GM23338 (cell line): ENCODE data around the gene UBE2A. TPM values are rescaled to one million over a fixed set of nuclear protein-coding genes. Genes with fewer than 3 reads are reported as not detected.

Experiments
- ATAC-seq: fragments of 200-7000 bp; cut with Tn5 transposase; 3 replicates; pipeline ENCODE4 v1.9.1; 2020
- DNase-seq: peaks from one replicate; pipeline ENCODE4 v3.0.0-alpha.2; 2015; ENCODE audit warnings: low spot score
- H2AFZ ChIP-seq: fragments of 200-600 bp; sonication (generic); 2 replicates; pipeline ENCODE4 v1.8.0; 2016; ENCODE audit warnings: antibody characterized with exemption, mild to moderate bottlenecking, moderate library complexity
- H3F3A ChIP-seq: fragments of 200-600 bp; sonication (generic); replicated peaks from 2 replicates; pipeline ENCODE4 v1.8.0; 2017; ENCODE audit warnings: antibody characterized with exemption, mixed run types, low read depth
- H3K27ac ChIP-seq: fragments of 200-600 bp; sonication (generic); 2 replicates; pipeline ENCODE4 v1.6.1; 2016; ENCODE audit warnings: low read depth
- H3K27me3 ChIP-seq: fragments of 200-600 bp; sonication (generic); 2 replicates; pipeline ENCODE4 v1.8.0; 2016; ENCODE audit warnings: mild to moderate bottlenecking, mixed run types, moderate library complexity; ENCODE audit not compliant: insufficient read depth
- H3K36me3 ChIP-seq: fragments of 200-600 bp; sonication (generic); 2 replicates; pipeline ENCODE4 v1.8.0; 2016; ENCODE audit warnings: mild to moderate bottlenecking; ENCODE audit not compliant: insufficient read depth
- H3K4me1 ChIP-seq: fragments of 200-600 bp; sonication (generic); 2 replicates; pipeline ENCODE4 v1.8.0; 2016; ENCODE audit warnings: mild to moderate bottlenecking, moderate library complexity; ENCODE audit not compliant: insufficient read depth
- H3K4me2 ChIP-seq: fragments of 200-600 bp; sonication (generic); 2 replicates; pipeline ENCODE4 v1.7.1; 2017; ENCODE audit warnings: mixed run types
- H3K4me3 ChIP-seq: fragments of 200-600 bp; sonication (generic); 2 replicates; pipeline ENCODE4 v1.6.1; 2016; ENCODE audit warnings: mixed run types
- H3K79me2 ChIP-seq: fragments of 200-600 bp; sonication (generic); replicated peaks from 2 replicates; pipeline ENCODE4 v1.8.0; 2017; ENCODE audit warnings: mild to moderate bottlenecking; ENCODE audit not compliant: insufficient read depth
- H3K9me2 ChIP-seq: fragments of 200-600 bp; sonication (generic); 2 replicates; pipeline ENCODE4 v1.8.0; 2017; ENCODE audit not compliant: insufficient read depth
- H4K20me1 ChIP-seq: fragments of 200-600 bp; sonication (generic); replicated peaks from 2 replicates; pipeline ENCODE4 v1.8.0; 2017; ENCODE audit warnings: mild to moderate bottlenecking; ENCODE audit not compliant: insufficient read depth
- H3K27ac Mint-ChIP-seq: 2 replicates; pipeline ENCODE4 v1.8.0; 2020; ENCODE audit warnings: inconsistent platforms, mild to moderate bottlenecking, moderate library complexity, mixed read lengths
- H3K27me3 Mint-ChIP-seq: 3 replicates; pipeline ENCODE4 v1.8.0; 2022; ENCODE audit warnings: low read depth, mild to moderate bottlenecking, moderate library complexity, mixed read lengths, inconsistent platforms; ENCODE audit not compliant: insufficient read depth, poor library complexity
- H3K36me3 Mint-ChIP-seq: 3 replicates; pipeline ENCODE4 v1.8.0; 2021; ENCODE audit warnings: low read depth, mild to moderate bottlenecking, inconsistent platforms, moderate library complexity, mixed read lengths
- H3K4me1 Mint-ChIP-seq: 3 replicates; pipeline ENCODE4 v1.8.0; 2020; ENCODE audit warnings: mild to moderate bottlenecking, inconsistent platforms, mixed read lengths
- H3K4me3 Mint-ChIP-seq: 3 replicates; pipeline ENCODE4 v1.8.0; 2021; ENCODE audit warnings: moderate library complexity, mild to moderate bottlenecking, inconsistent platforms, mixed read lengths
- H3K9me3 Mint-ChIP-seq: 3 replicates; pipeline ENCODE4 v1.8.0; 2020; ENCODE audit warnings: moderate library complexity, mild to moderate bottlenecking, inconsistent platforms, mixed read lengths
- CREB1 ChIP-seq: fragments of 250-450 bp; sonication (Bioruptor Pico); IDR thresholded peaks from 2 replicates; pipeline ENCODE4 v1.5.0; 2020; ENCODE audit warnings: low read depth, mild to moderate bottlenecking, moderate library complexity
- CTCF ChIP-seq, 2 experiments: fragments of 200-600 bp in 1 of 2; sonication (generic) in 1 of 2; conservative IDR thresholded peaks; 2 replicates each; pipeline versions ENCODE4 v1.5.1 to v1.6.1; 2016 to 2017; ENCODE audit warnings: antibody characterized with exemption in 2 of 2, low read depth in 2 of 2, mild to moderate bottlenecking in 2 of 2, moderate library complexity in 1 of 2
- ETS1 ChIP-seq: IDR thresholded peaks from 2 replicates; pipeline ENCODE4 v1.6.1; 2016; ENCODE audit warnings: antibody characterized with exemption
- EZH2 ChIP-seq: fragments of 200-600 bp; sonication (generic); IDR thresholded peaks from one replicate; pipeline ENCODE4 v1.8.0; 2017; ENCODE audit warnings: antibody characterized with exemption, mild to moderate bottlenecking, low read depth; ENCODE audit not compliant: unreplicated experiment
- EZH2phosphoT487 ChIP-seq: fragments of 200-600 bp; sonication (generic); IDR thresholded peaks from one replicate; pipeline ENCODE4 v1.8.1; 2018; ENCODE audit warnings: antibody characterized with exemption; ENCODE audit not compliant: unreplicated experiment
- JUNB ChIP-seq: IDR thresholded peaks from one replicate; pipeline ENCODE4 v1.6.1; 2016; ENCODE audit warnings: antibody characterized with exemption; ENCODE audit not compliant: unreplicated experiment
- NANOG ChIP-seq: IDR thresholded peaks from 2 replicates; pipeline ENCODE4 v1.6.1; 2016; ENCODE audit warnings: antibody characterized with exemption, borderline replicate concordance
- POLR2AphosphoS5 ChIP-seq: IDR thresholded peaks from 2 replicates; pipeline ENCODE4 v1.6.1; 2016; ENCODE audit warnings: antibody characterized with exemption, low read depth
- REST ChIP-seq: IDR thresholded peaks from one replicate; pipeline ENCODE4 v1.6.1; 2018; ENCODE audit warnings: antibody characterized with exemption; ENCODE audit not compliant: unreplicated experiment
- STAT1 ChIP-seq: IDR thresholded peaks from one replicate; pipeline ENCODE4 v1.6.1; 2016; ENCODE audit warnings: antibody characterized with exemption; ENCODE audit not compliant: unreplicated experiment
- ZNF114 ChIP-seq: fragments of 250-450 bp; sonication (Bioruptor Pico); IDR thresholded peaks from 2 replicates; pipeline ENCODE4 v1.5.0; 2020; ENCODE audit warnings: mild to moderate bottlenecking, moderate library complexity
- ZNF331 ChIP-seq: fragments of 250-450 bp; sonication (Bioruptor Pico); IDR thresholded peaks from 2 replicates; pipeline ENCODE4 v1.5.0; 2020; ENCODE audit warnings: low read depth, mild to moderate bottlenecking, moderate library complexity
- polyA plus RNA-seq: library from polyadenylated mRNA; unstranded; fragments of >200 nt; fragmentation: Nextera tagmentation; extraction: Ambion mirVana; gene quantifications from 2 replicates; pipeline ENCODE4 v1.2.1, GENCODE V29; 2016
- total RNA-seq: library from RNA; depleted of rRNA; stranded (reverse); fragments of >200 nt; shearing (Covaris generic); gene quantifications from 2 replicates; pipeline ENCODE4 v1.2.3, GENCODE V29; 2014
- TF ChIP-seq, protein P1 (sequence below): fragments of 250-450 bp; sonication (Bioruptor Pico); IDR thresholded peaks from 2 replicates; pipeline ENCODE4 v1.5.0; 2020; ENCODE audit warnings: mild to moderate bottlenecking, moderate library complexity

The UBE2A gene
- total and polyA plus RNA-seq, 2 experiments from 2014 or later = 38.6 to 75.9 TPM

GRCh38 chrX:119625843-119626242, 51.5 kb downstream of the UBE2A start:
- H3K4me1 Mint-ChIP-seq = no peaks in the 10 kb centered on the region
- no peaks in the 10 kb centered on the region for H3K9me3 Mint-ChIP-seq
- DNase-seq (no peak), ATAC-seq (no peak)
- Histone ChIP-seq H3K4me3 (no peak overlapping the region), H3F3A (no peaks in the 10 kb centered on the region), H4K20me1 (no peaks in the 10 kb centered on the region), H3K27me3 (no peaks in the 10 kb centered on the region), H3K27ac (no peak overlapping the region), H3K4me2 (no peak overlapping the region), H3K4me1 (no peaks in the 10 kb centered on the region), H3K9me2 (no peaks in the 10 kb centered on the region), H3K36me3 (no peaks in the 10 kb centered on the region), H2AFZ (no peak overlapping the region), H3K79me2 (no peaks in the 10 kb centered on the region)
- no peaks in the 10 kb centered on the region for H3K27me3 Mint-ChIP-seq
- H3K4me3 Mint-ChIP-seq = no peak overlapping the region
- peaks cover 11% of the 10 kb centered on the region for H3K36me3 Mint-ChIP-seq
- TF ChIP-seq, protein P1, sequence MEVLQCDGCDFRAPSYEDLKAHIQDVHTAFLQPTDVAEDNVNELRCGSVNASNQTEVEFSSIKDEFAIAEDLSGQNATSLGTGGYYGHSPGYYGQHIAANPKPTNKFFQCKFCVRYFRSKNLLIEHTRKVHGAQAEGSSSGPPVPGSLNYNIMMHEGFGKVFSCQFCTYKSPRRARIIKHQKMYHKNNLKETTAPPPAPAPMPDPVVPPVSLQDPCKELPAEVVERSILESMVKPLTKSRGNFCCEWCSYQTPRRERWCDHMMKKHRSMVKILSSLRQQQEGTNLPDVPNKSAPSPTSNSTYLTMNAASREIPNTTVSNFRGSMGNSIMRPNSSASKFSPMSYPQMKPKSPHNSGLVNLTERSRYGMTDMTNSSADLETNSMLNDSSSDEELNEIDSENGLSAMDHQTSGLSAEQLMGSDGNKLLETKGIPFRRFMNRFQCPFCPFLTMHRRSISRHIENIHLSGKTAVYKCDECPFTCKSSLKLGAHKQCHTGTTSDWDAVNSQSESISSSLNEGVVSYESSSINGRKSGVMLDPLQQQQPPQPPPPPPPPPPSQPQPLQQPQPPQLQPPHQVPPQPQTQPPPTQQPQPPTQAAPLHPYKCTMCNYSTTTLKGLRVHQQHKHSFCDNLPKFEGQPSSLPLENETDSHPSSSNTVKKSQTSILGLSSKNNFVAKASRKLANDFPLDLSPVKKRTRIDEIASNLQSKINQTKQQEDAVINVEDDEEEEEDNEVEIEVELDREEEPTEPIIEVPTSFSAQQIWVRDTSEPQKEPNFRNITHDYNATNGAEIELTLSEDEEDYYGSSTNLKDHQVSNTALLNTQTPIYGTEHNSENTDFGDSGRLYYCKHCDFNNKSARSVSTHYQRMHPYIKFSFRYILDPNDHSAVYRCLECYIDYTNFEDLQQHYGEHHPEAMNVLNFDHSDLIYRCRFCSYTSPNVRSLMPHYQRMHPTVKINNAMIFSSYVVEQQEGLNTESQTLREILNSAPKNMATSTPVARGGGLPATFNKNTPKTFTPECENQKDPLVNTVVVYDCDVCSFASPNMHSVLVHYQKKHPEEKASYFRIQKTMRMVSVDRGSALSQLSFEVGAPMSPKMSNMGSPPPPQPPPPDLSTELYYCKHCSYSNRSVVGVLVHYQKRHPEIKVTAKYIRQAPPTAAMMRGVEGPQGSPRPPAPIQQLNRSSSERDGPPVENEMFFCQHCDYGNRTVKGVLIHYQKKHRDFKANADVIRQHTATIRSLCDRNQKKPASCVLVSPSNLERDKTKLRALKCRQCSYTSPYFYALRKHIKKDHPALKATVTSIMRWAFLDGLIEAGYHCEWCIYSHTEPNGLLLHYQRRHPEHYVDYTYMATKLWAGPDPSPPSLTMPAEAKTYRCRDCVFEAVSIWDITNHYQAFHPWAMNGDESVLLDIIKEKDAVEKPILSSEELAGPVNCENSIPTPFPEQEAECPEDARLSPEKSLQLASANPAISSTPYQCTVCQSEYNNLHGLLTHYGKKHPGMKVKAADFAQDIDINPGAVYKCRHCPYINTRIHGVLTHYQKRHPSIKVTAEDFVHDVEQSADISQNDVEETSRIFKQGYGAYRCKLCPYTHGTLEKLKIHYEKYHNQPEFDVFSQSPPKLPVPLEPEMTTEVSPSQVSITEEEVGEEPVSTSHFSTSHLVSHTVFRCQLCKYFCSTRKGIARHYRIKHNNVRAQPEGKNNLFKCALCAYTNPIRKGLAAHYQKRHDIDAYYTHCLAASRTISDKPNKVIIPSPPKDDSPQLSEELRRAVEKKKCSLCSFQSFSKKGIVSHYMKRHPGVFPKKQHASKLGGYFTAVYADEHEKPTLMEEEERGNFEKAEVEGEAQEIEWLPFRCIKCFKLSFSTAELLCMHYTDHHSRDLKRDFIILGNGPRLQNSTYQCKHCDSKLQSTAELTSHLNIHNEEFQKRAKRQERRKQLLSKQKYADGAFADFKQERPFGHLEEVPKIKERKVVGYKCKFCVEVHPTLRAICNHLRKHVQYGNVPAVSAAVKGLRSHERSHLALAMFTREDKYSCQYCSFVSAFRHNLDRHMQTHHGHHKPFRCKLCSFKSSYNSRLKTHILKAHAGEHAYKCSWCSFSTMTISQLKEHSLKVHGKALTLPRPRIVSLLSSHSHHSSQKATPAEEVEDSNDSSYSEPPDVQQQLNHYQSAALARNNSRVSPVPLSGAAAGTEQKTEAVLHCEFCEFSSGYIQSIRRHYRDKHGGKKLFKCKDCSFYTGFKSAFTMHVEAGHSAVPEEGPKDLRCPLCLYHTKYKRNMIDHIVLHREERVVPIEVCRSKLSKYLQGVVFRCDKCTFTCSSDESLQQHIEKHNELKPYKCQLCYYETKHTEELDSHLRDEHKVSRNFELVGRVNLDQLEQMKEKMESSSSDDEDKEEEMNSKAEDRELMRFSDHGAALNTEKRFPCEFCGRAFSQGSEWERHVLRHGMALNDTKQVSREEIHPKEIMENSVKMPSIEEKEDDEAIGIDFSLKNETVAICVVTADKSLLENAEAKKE (CRISPR knock-in tag) = no peak
- TF ChIP-seq EZH2 (no peak), CTCF (conservative IDR thresholded peaks at IDR 0.05; ENCODE audit: low read depth in 2 of 2) (no peak), ZNF114 (CRISPR knock-in tag) (no peak), ZNF331 (CRISPR knock-in tag) (no peak), REST (no peak), ETS1 (no peak), NANOG (no peak), EZH2phosphoT487 (no peak), JUNB (no peak), STAT1 (no peak), POLR2AphosphoS5 (no peak), CREB1 (CRISPR knock-in tag) (no peak)
- H3K27ac Mint-ChIP-seq = no peak overlapping the region
